ENCODE data around the gene WWOX.

The WWOX gene

DNA sequence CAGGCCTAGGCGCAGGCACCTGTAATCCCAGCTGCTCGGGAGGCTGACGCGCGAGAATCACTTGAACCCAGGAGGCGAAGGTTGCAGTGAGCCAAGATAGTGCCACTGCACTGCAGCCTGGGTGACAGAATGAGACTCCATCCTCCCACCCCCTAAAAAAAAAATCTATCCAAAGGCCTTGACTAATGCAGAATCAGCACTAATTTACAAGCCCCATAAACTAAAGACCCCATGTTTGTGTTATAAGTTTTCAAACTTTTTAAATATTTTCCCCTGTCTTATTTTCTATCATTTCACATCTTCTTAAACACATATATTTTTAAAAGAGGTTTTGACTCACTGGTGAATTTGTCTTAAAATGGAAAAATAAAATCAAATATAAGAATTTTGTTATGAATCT is 713.1 kb downstream of the WWOX start:
- no peak overlapping the region for H3K4me3 ChIP-seq (ENCODE audit: low read length)
- no peak for TF ChIP-seq ZNF274 (IDR thresholded peaks at IDR 0.05; ENCODE audit: low read depth, low read length)

DNA sequence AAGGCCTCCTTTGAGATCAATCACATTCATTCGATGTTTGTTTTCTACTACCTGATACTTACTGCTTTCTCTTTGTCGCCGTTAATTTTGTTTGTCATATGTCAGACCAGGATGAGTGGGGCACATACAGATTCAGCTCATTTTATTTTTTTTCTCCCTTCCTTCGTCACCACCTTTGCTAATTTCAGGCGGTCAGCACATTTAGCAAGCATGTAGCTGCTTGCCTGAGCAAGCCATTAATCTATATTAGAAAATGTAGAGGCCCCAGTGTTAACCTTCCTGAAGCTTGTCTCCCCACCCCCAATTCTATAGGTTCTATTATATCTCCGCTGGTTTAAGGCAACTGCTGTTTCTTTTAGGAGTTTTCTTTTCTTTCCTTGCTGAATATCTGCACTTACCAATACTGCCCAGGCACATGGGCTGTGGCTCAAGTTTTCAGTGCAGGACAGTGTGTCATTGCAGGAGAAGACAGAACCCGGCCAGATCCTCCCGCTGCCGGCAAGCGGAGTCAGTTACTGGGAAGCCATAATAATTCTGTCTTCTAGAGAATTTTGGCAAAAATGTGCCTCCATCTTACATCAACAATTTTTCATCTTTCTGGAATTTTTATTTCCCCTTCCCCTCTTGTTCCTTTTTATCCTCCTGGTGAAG is 714.3 kb downstream of the WWOX start:
- H3K4me3 ChIP-seq (ENCODE audit: low read length), result no peak overlapping the region
- no peak for TF ChIP-seq ZNF274 (IDR thresholded peaks at IDR 0.05; ENCODE audit: low read depth, low read length)

DNA sequence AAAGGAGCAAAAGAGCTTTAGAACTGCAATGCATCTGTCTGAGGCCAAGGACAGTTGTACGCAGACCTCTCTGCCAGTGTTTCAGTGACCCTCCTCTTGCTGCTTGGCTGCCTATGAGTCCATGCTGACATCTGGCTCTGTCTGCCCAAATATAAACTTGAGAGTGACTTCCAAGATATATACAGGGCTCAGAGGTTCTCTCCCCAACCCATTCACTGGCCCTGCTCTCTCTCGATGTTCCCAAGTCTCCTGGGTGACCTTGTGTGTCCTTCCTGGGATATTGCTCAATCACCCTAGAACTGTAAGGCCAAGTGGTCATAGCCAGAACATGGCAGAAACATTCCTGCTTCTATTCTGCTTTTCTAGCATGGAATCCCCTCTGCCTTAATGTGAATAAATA is 716.3 kb downstream of the WWOX start:
- no peak for TF ChIP-seq ZNF274 (IDR thresholded peaks at IDR 0.05; ENCODE audit: low read depth, low read length)

DNA sequence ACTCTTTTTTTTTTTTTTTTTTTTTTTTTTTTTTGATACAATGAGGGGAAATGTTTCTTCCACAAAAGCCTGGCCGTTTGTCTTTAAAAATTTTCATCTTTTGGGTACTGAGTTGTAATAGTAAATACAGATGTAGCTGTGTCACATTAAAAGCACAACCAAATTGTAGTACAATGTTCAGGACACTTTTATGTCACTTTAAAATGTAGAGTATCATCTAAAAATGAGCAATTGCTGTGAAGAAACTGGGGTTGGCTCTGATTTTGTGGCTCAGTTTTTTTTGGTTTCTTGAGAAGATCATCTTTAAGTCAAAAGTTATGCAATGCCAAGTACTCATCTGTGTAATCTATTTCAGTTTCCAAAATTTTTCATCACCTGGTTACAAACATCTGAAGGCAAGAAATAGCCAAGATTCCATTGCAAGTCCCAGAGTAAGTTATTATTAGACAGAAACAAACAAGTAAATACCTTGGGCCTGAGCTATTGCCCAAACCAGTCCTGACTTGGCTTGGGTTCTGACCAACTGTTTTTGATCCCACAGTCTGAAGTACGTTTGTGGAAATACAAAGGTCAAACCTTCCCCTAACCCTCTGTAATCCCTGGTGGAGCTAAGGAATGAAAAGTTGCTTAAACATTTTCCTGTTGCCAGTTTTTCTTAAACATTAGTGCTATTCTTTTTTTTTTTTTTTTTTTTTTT is 717.2 kb downstream of the WWOX start:
- TF ChIP-seq ZNF274 (IDR thresholded peaks at IDR 0.05; ENCODE audit: low read depth, low read length), result no peak
- H3K4me3 ChIP-seq (ENCODE audit: low read length), result no peak overlapping the region

More for the DNA sequence above, 716.3 kb downstream of the WWOX start:
- no peak overlapping the region for H3K4me3 ChIP-seq (ENCODE audit: low read length)

DNA sequence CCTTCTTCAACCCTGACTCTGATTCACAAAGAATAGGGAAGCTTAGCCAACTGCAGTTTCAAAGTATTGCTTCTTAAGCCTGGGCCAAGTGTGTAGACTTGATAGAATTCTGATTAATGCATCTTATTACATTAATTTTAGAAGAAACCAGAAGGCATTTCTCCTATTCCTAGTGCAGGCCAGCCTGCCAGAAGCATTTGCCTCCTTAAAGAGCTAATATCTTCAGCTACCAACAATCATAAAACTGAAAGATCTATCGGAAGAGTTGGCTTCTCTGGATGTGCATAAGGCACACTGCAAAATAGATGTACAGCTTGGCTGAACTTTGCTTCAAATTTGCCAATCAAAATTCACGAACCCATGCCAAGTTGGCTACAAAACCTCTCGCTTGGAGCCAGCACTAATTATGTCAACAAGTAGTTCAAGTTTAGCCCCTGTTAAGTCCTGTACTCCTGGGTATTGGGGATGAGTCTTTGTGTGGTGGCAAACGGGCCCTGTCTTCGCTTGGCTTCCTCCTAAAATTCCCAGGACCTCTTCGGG is 717.8 kb downstream of the WWOX start:
- no peak for TF ChIP-seq ZNF274 (IDR thresholded peaks at IDR 0.05; ENCODE audit: low read depth, low read length)
- H3K4me3 ChIP-seq (ENCODE audit: low read length), result no peak overlapping the region

DNA sequence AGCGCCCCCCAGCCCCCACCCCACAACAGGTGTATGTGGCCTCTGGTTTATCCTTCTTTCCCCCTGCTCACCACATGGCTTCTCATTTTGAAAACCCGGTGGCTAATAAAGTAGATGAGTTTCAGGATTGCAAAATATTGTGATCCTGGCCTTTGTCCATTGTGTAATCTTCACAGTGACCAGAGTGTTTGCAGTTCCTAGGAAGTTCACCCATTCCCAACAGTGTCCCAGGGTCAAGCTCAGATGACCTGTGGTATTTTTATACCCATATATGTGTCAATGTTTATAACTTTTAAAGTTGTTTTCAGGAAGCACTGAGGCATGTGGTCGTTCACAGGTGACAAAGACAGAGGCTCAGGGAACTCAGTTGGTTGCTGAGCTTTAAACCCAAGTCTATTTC is 721.9 kb downstream of the WWOX start:
- no peak overlapping the region for H3K4me3 ChIP-seq (ENCODE audit: low read length)
- TF ChIP-seq ZNF274 (IDR thresholded peaks at IDR 0.05; ENCODE audit: low read depth, low read length), result no peak

DNA sequence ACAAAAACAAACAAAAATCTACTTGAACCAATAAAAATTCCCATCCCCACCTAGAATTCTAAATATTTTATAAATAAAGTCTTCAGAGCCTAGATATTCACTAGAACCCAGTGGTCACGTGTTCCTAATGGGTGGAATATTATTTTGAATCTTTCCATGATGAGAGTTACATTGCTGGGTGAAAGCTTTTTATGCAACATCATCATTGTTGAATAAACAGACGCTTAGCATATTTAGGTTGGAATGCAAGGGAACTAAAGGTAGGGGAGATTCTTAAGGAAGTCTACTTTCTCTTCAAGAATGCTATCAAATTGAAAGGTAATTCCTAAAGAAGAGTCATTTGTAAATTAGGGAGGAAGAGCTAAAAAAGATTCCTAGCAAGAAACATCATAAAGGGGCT is 723.1 kb downstream of the WWOX start:
- H3K4me3 ChIP-seq (ENCODE audit: low read length), result no peak overlapping the region
- TF ChIP-seq ZNF274 (IDR thresholded peaks at IDR 0.05; ENCODE audit: low read depth, low read length), result no peak

DNA sequence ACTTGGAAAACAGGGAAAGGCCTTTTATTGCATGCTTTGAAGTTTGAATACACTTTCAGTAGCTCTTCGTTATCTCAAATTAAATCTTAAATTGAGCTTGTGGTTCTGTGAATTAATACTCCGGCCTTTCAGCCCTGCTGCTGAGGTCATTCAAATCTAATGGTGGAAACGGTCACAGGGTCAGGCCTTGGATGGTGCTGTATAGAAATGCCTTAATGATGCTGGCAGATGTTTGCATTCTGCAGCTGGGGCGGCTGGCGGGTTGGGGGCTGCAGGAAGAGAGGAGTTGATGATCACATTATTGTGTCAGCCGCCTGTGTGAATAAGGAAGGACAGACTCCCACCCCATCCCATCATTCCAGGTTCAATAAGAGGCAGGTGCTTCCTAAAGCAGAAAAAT is 723.6 kb downstream of the WWOX start:
- no peak overlapping the region for H3K4me3 ChIP-seq (ENCODE audit: low read length)
- TF ChIP-seq ZNF274 (IDR thresholded peaks at IDR 0.05; ENCODE audit: low read depth, low read length), result no peak

DNA sequence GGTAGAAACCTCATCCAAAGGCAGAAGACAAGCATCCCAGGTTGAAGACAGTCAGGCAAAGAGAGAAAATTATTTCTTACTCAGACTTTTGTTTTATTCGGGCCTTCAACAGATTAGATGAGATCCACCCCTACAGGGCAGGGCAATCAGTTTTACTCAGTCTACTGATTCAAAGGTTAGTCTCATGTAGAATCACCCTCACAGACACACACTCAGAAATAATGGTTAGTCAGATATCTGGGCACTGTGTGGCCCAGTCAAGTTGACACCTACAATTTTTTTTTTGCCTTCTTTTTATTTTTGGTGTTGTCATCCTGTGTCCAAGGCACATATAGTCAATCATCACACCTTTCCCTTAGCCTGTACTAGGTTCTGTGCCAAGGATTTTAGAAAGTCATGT is 729.8 kb downstream of the WWOX start:
- H3K4me3 ChIP-seq (ENCODE audit: low read length), result no peak overlapping the region
- TF ChIP-seq ZNF274 (IDR thresholded peaks at IDR 0.05; ENCODE audit: low read depth, low read length), result no peak

DNA sequence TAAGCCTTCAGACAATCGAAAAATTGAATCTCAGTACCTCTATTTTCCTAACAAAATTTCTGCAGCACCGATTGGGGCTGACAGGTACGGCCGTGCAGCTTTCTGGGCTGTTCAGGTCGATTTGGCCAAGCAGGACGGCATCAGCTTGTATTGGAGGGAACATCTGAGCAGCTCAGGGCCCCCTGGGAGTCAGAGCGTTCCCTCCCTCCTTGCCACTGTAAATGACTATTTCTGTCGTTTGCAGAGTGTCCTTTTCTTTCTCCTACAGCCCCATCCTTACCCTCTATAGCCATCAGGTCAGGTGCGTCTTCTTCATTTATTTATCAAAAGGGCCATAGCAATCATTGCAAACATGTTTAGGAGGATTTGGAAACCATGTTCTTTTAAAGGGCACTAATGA is 731.1 kb downstream of the WWOX start:
- no peak for TF ChIP-seq ZNF274 (IDR thresholded peaks at IDR 0.05; ENCODE audit: low read depth, low read length)
- no peak overlapping the region for H3K4me3 ChIP-seq (ENCODE audit: low read length)

DNA sequence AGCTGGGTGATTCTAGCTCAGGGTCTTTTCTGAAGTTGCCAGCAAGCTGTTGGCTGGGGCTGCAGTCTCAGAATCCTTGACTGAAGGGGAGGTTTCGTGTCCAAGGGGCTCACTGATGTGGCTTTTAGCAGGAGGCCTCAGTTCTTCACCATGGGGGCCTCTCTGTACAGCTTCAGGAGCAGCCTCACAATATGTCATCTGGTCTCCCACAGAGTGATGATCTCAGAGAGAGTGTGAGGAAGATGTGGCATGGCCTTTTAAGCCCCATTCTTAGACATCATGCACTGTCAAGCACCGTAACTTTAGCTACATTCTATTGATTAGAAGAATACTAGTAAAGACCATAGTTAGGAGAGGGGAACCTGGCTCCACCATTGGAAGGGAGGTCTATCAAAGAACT is 732.6 kb downstream of the WWOX start:
- H3K4me3 ChIP-seq (ENCODE audit: low read length), result no peak overlapping the region
- TF ChIP-seq ZNF274 (IDR thresholded peaks at IDR 0.05; ENCODE audit: low read depth, low read length), result no peak

DNA sequence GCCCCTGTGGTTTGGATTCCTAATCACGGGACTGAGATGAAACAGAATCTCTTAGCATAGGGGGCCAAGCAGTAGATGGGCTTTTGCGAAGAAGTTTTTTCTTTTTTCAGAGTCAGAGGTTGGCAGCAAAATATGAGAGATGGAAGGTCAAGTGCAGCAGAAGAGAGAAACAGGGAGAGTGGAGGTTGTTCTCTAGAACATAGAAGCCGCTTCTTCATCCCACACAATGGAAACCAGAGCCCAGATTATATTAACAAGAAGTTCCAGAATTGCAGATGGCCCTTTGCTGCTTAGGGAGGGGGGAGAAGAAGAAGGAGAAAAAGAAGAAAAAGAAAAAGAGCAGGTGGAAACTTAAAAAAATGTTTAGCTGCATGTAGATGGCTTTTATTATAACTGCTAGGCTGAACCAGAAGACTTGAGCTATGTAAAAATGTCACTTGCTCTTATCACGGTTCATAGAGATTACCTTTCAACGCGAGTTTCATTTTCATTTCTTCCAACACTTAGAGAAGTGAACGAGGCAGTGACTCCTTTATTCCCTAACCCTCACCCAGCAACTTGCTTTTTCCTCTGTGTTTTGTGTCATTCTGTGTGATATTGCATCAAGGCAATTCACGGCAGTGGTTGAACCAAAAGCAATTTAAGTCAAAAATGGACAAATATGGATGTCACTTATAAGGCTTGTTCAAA is 737.5 kb downstream of the WWOX start:
- H3K4me3 ChIP-seq (ENCODE audit: low read length), result no peak overlapping the region
- no peak for TF ChIP-seq ZNF274 (IDR thresholded peaks at IDR 0.05; ENCODE audit: low read depth, low read length)

DNA sequence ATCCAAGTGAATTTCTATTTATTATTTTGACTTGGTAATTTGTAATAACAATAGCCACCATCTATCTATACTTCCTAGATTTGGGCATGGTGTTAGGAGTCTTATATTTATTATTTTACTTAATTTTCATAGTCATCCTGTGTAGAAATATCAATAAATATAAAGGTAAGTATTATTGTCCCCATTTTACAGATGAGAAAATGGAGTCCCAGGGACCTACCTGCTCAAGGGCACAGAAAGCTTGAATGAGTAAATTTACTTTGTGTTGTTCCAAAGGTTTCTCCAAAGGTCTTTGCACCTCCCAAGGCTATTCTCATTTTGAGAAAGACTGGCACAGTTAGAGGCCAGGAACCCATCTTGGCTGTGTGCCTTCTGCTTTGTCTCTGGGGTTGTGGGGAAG is 738.3 kb downstream of the WWOX start:
- no peak overlapping the region for H3K4me3 ChIP-seq (ENCODE audit: low read length)
- TF ChIP-seq ZNF274 (IDR thresholded peaks at IDR 0.05; ENCODE audit: low read depth, low read length), result no peak

DNA sequence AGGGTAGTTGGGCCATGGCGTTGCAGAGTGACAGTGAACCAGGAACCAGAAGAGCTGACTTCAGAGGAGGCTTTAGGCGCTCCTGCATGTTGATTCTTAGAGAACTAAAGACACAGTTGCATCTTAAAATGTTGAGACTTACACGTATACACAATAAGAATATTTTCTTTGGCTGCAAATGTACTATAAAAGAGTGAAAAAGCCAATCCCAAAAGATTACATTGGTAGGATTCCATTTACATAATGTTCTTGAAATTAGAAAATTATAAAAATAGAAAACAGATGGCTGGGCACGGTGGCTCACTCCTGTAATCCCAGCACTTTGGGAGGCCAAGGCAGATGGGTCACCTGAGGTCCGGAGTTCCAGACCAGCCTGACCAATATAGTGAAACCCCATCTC is 738.8 kb downstream of the WWOX start:
- TF ChIP-seq ZNF274 (IDR thresholded peaks at IDR 0.05; ENCODE audit: low read depth, low read length), result no peak
- no peak overlapping the region for H3K4me3 ChIP-seq (ENCODE audit: low read length)

DNA sequence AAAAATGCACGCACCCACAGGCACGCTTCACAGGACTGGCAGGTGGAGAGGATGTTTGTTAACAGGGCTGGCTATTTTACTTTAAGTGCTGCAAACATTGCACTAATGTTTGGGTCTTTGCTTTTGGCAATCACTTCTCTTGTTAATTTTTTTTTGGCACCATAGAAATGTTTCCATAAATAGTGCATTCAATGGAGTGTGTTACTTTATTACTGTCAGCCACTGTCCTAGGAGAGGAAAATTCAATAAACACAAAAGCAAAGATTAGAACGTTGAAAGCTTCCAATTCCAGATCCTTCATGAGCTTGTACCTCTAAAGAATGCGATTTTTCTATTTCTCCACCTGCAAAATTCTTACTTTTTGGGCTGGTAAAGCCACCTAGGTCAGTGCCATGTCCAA is 743.5 kb downstream of the WWOX start:
- TF ChIP-seq ZNF274 (IDR thresholded peaks at IDR 0.05; ENCODE audit: low read depth, low read length), result no peak
- no peak overlapping the region for H3K4me3 ChIP-seq (ENCODE audit: low read length)

Measured in GM08714 (cell line).